Fibroblast of skin of left quadriceps (primary cell): ENCODE results near the gene TANC1.

Source experiments
- DNase-seq, 2 experiments: peaks; one replicate each; pipeline ENCODE4 v3.0.0-alpha.2; 2013; ENCODE audit warnings: low read depth in 2 of 2

The TANC1 gene

GRCh38 chr2:159118115-159118858, 149.8 kb downstream of the TANC1 start:
- peak; percentile 63 to 66 for DNase-seq

GRCh38 chr2:159118859-159119500, 150.5 kb downstream of the TANC1 start:
- DNase-seq: no peak

DNA sequence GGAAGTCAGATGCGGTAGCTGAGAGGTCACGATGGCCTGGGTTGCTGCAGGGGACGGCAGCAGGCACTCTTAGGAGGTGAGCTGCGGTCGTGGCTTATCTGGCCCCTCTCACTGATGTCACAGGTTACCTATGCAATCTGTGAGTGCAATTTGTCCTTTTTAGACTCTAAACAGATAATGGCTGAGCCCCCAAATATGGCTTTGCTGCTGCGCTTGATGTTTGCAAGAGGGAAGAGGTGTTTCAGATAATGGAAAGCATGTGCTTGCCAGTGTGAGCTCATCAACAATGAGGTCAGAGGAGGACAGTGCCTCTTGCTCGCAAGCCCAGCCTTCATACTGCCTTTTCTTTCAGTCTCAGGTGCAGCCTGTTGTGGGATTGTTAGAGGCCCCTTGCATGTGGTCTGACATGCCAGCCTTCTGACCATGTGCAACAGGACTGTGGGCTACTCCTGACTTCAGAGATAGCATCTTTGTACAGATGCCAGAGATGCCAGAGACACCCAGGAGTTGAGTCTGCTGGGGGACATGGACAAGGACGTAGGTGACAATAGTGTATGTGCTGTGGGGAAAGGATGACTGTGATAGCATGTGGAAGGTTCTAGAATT, 151.3 kb downstream of the TANC1 start:
- DNase-seq: no peak

DNA sequence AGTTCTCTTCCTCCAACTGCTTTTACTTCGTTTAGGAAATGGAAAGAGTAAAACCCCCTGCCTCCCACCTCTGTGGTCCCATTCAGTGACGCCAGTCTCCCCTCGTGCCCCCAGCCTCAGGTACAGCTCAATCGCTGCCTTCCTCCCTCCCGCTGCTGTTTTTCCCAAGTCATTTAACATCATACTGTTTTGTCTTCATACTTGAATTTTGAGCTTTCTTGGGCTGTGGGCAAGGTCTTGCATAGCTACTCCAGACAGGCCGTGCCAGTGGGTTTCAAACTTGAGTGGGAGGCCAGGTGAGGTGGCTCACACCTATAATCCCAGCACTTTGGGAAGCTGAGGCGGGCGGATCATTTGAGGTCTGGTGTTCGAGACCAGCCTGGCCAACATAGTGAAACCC, 155.3 kb downstream of the TANC1 start:
- DNase-seq: no peak

DNA sequence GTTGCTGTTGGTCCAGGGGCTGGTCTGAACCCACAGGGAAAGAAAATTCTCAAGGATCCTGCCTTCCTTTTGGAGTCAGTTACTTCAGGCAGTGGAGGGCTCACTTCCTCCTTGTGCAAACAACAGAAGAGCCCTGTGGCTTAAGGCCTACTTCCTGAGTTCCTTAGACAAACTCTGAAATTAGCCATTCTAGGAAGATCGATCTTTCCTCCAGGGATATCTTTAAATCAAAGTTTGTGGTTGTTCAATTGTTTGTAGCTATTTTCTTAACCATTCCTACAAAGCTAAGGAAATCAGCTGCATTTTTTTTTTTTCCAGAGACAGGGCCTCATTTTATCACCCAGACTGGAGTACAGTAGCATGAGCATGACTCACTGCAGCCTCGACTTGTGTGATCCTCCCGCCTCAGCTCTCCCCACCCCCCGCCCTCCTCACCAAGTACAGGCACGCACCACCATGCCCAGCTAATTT, 156.0 kb downstream of the TANC1 start:
- DNase-seq: peak; percentile 91 to 92

GRCh38 chr2:159124931-159125467, 156.6 kb downstream of the TANC1 start:
- DNase-seq: no peak

DNA sequence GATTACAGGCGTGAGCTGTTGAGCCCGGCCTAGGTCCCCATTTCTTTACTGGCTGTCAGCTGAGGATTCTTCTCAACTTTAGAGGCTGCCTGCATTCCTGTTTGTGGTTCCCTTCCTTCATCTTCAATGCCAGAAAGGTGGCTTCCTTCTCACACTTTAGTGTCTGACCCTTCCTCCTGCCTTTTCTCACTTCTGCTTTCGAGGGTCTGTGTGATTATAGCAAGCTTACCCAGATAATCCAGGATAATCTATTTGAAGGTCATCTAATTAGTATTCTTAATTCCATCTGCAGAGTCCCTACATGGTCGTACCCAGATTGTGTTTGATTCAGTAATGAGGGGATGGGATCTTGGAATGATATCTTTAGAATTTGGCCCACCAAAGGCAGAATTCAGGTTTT, 157.4 kb downstream of the TANC1 start:
- no peak for DNase-seq

- DNase-seq: peak; percentile 95
Observed at GRCh38 chr2:159126432-159127022, 158.1 kb downstream of the TANC1 start.

GRCh38 chr2:159128191-159128590, 159.8 kb downstream of the TANC1 start:
- no peak for DNase-seq

DNA sequence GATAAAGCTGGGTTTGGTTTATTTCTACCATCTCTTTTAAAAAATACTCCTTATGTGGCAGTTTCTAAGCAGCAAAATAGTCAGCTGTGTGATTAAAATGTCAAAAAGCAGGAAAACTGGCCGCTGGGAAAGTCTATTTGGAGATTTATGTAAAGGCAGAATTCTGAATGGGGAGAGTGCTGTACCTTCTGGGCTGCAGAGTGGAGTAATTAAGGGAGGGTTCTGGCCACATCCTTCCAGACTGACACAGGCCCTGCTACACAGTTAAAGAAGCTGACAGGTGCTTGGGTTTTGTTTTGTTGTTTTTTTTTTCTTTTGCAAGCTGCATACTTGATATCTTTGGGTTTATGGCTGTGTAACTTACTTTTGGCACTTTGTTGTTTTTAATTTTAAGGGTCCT, 160.8 kb downstream of the TANC1 start:
- no peak for DNase-seq

DNA sequence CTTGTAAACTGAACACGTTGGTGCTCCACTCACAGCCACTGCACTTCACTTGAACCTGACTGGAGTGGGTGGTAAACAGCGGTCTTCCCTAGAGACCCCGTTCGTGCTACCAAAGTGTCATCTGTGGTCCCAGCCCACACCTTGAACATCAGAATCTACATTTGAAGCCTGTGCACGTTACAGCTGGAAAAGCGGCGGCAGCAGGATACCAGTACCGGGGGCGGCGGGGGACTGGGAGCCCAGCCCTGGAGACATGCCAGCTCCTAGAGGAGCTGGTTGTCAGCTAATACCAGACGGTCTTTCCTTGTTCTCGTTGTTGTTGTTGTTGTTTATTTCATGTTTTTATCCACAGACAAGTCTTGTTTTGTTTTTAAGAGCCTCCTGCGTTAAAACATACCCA, 161.4 kb downstream of the TANC1 start:
- no peak for DNase-seq

DNA sequence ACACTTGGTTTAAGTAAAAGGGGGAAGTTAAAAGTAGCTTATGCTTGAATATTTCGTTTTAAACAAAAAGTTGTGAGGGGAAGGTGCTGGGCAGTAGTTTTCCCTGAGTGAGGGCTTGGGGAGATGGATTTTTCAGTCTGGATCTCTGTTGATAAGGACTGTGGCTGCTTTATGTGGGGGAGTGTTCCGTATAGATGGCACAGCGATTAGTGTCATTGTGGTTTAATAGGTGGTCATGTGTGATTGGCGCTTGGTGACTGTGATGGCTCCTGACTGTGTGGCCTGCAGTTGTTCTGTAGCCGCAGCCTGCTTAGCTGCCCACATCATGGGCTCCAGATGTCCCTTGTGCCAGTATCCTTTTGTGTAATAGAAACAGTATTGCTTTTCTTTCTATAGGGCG, 161.9 kb downstream of the TANC1 start:
- DNase-seq: no peak

DNA sequence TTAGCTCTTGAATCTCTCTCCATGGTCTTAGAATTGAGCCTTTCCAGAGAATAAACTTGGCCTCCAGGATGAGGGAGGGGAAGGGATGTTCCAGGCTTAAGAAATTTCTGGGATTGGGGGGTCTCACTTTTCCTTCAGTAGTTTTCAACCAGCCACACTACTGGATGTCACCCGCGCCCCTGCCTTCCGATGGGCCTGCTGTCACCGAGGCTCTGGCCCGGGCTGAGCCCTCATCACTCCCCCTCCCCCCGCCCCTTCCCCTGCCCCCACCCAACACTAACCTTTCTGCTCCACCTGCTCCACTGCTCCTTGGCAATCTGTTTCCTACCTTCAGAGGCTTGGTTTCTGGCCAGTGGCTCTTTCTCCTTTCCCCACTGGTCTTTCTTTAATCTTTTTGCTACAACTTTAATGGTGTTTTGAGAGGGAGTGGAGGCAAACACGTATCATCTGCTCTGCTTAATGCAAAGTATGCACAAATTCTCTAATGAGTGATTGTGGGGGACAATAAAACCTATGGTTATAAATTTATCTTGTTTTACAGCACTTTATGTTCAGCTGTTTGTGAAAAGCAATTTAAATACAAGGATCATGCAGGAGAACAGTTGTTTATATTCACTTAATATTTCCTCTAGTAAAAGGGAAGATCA, 162.9 kb downstream of the TANC1 start:
- no peak for DNase-seq

GRCh38 chr2:159131914-159132281, 163.5 kb downstream of the TANC1 start:
- DNase-seq: peak; percentile 81 to 83

DNA sequence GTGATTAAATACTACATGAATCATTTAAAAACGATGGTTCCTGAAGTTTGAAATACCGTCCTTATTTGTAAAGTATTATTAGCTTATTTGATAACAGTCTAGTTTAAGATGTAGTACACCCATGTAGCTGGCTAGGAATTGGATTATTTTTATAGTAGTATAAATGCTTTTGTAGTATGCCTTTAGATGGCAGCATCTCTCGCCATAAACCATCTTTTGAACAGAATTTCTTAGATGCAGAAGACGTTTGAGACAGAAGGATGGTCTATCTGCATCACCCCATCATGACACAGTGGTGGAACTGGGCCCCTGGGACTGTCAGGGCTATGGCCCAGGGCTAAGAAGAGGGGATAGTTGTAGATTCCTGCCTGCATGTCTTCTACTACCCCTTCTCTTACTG, 165.4 kb downstream of the TANC1 start:
- no peak for DNase-seq

DNA sequence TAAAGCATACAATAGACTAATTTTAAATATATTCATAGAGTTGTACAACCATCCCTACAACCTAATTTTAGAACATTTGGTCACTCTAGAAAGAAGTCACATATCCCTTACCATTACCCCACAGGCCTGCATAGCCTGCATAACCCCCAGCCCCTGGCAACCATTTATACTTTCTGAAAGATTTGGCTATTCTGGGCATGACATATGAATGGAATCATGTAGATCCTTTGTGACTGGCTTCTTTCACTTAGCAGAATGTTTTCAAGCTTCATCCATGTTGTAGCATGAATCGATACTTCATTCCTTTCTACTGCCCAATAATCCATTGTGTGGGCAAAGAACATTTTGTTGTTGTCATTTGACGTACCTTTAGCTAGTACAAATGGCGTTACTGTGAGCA, 166.5 kb downstream of the TANC1 start:
- no peak for DNase-seq

GRCh38 chr2:159136391-159136790, 168.0 kb downstream of the TANC1 start:
- DNase-seq: no peak

DNA sequence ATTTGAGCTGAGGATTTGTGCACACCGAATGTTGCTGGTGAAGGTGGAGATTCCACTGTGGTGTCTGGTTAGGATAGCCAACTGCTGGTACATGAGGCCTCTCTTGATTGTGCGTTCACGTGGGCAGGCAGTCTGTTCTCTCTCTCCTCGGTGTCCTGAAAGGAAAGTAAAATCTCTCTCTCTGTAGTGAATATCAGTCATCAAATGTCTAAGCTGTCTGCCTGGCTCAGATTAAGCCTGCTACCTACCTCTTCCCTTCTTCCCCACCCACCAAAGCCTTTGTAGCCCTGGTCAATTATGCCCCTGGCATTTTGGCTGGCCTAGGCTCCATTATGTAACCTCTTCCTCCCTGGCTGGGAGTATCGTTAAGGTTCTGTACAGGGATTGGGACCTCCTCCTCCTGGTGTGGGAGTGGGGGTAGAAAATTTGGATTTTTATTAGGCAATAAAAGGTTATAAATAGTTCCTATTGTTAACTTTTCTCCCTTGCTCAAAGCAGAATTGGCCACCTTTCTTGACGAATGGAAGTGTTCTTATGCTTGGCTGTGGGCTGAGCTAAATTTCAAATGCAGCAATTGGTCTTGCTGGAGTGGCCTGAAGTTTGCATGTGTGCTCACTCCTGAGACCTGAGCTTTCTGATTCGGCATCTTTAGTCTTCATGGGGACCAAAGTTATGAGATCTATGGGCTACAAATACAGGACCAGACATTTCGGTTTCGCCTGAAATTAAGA, 169.2 kb downstream of the TANC1 start:
- DNase-seq: no peak

DNA sequence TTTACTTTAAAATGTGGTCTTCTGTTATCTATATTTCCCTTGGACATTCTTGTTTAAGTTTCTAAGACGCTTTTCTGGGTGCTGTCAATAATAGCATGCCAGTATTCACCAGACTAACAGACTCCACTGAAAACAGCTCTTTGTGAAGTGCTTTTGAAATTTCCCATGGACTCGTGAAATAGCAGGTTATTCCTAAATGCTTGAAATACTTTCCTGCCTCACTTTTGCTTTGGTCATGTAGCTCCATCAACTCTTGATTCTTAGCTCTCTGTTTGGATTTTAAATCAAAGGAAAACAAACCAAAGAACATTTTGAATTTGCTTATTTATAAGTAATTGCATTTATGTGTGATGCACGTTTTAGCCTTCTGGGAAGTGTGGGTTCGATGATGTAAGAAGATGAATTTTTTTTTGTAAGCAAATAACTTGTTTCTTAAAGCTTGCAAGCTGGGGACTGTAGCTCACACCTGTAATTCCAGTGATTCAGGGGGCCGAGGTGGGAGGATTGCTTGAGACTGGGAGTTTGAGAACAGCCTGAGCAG, 170.3 kb downstream of the TANC1 start:
- no peak for DNase-seq

DNA sequence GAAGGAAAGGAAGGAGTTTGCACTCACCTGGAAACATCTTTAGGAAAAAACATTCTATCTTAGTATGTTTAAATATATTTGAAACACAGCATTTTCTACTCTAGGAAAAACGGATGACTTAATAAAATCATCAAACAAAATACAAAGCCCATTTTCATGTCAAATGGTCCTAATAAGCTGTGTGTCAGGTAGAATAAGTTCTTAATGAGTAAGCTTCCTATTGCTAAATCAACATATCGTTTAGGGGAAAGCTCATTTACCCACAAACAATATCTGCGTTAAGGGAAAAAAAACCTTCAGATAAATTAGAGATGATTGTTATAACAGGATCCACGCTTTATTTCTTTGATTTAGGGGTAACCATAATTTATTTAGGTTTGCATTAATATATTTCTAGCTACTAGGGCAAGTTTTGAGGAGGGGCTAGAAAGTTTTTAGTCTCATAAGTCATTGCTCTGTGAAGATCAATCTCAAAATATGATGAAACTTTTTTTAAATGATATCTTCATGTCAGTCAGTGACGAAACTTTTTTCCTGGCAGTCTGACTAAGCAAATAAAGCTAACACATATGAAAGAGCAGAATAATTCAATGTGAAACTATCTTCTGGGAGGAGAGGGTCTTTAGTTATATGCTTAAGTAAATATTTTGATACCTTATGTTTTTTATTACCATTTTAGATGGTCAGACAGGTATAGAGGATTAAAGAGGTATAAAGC, 170.9 kb downstream of the TANC1 start:
- no peak for DNase-seq
